ENCODE results near the gene TBC1D1.

Gene TBC1D1

GRCh38 chr4:38136604-38137003 lies 245.7 kb downstream of the TBC1D1 start:
- H3K4me3 Mint-ChIP-seq, result no peak overlapping the region
- H3K4me1 Mint-ChIP-seq (ENCODE audit: low read depth), result peaks cover 35% of the 10 kb centered on the region
- H3K27me3 Mint-ChIP-seq (ENCODE audit: low read depth), result peaks cover 16% of the 10 kb centered on the region
- no peaks in the 10 kb centered on the region for H3K9me3 Mint-ChIP-seq
- peaks cover 58% of the 10 kb centered on the region for H3K36me3 Mint-ChIP-seq (ENCODE audit: low read depth)
- H3K27ac Mint-ChIP-seq, result no peak overlapping the region

GRCh38 chr4:38137080-38137479 lies 246.2 kb downstream of the TBC1D1 start:
- Mint-ChIP-seq H3K36me3 (ENCODE audit: low read depth) (peaks cover 58% of the 10 kb centered on the region), H3K27ac (no peak overlapping the region)

GRCh38 chr4:38138363-38138762 lies 247.5 kb downstream of the TBC1D1 start:
- Mint-ChIP-seq H3K27me3 (ENCODE audit: low read depth) (peaks cover 16% of the 10 kb centered on the region), H3K4me3 (no peak overlapping the region), H3K4me1 (ENCODE audit: low read depth) (peaks cover 19% of the 10 kb centered on the region), H3K9me3 (no peaks in the 10 kb centered on the region), H3K27ac (no peak overlapping the region), H3K36me3 (ENCODE audit: low read depth) (peaks cover 56% of the 10 kb centered on the region)

More at GRCh38 chr4:38137080-38137479, 246.2 kb downstream of the TBC1D1 start:
- H3K9me3 Mint-ChIP-seq, result no peaks in the 10 kb centered on the region
- peaks cover 16% of the 10 kb centered on the region for H3K27me3 Mint-ChIP-seq (ENCODE audit: low read depth)
- no peak overlapping the region for H3K4me3 Mint-ChIP-seq
- peaks cover 31% of the 10 kb centered on the region for H3K4me1 Mint-ChIP-seq (ENCODE audit: low read depth)

GRCh38 chr4:38139187-38139586 lies 248.3 kb downstream of the TBC1D1 start:
- Mint-ChIP-seq H3K27me3 (ENCODE audit: low read depth) (peaks cover 14% of the 10 kb centered on the region), H3K9me3 (no peaks in the 10 kb centered on the region), H3K36me3 (ENCODE audit: low read depth) (peaks cover 49% of the 10 kb centered on the region), H3K4me1 (ENCODE audit: low read depth) (peaks cover 14% of the 10 kb centered on the region), H3K4me3 (no peak overlapping the region), H3K27ac (no peak overlapping the region)

GRCh38 chr4:38140643-38141203 lies 249.8 kb downstream of the TBC1D1 start:
- Mint-ChIP-seq H3K27ac (no peak overlapping the region), H3K4me3 (no peak overlapping the region), H3K27me3 (ENCODE audit: low read depth) (peaks cover 5% of the 10 kb centered on the region), H3K4me1 (ENCODE audit: low read depth) (peaks cover 14% of the 10 kb centered on the region), H3K9me3 (no peaks in the 10 kb centered on the region), H3K36me3 (ENCODE audit: low read depth) (peaks cover 36% of the 10 kb centered on the region)

- no peak overlapping the region for H3K27ac Mint-ChIP-seq
- peaks cover 5% of the 10 kb centered on the region for H3K27me3 Mint-ChIP-seq (ENCODE audit: low read depth)
- H3K4me3 Mint-ChIP-seq, result no peak overlapping the region
- peaks cover 34% of the 10 kb centered on the region for H3K36me3 Mint-ChIP-seq (ENCODE audit: low read depth)
- H3K4me1 Mint-ChIP-seq (ENCODE audit: low read depth), result peaks cover 14% of the 10 kb centered on the region
- H3K9me3 Mint-ChIP-seq, result no peaks in the 10 kb centered on the region
Measured at GRCh38 chr4:38141808-38142500, 251.1 kb downstream of the TBC1D1 start.

GRCh38 chr4:38144031-38144430 lies 253.1 kb downstream of the TBC1D1 start:
- Mint-ChIP-seq H3K4me3 (no peak overlapping the region), H3K4me1 (ENCODE audit: low read depth) (peaks cover 3% of the 10 kb centered on the region), H3K36me3 (ENCODE audit: low read depth) (peaks cover 23% of the 10 kb centered on the region), H3K9me3 (peaks cover 5% of the 10 kb centered on the region), H3K27me3 (ENCODE audit: low read depth) (peaks cover 8% of the 10 kb centered on the region), H3K27ac (no peak overlapping the region)

- peaks cover 13% of the 10 kb centered on the region for H3K36me3 Mint-ChIP-seq (ENCODE audit: low read depth)
Measured at GRCh38 chr4:38145033-38145678, 254.3 kb downstream of the TBC1D1 start.

GRCh38 chr4:38145741-38146140 lies 254.9 kb downstream of the TBC1D1 start:
- H3K27me3 Mint-ChIP-seq (ENCODE audit: low read depth), result peaks cover 3% of the 10 kb centered on the region
- peaks cover 5% of the 10 kb centered on the region for H3K9me3 Mint-ChIP-seq
- no peak overlapping the region for H3K27ac Mint-ChIP-seq
- H3K36me3 Mint-ChIP-seq (ENCODE audit: low read depth), result peaks cover 10% of the 10 kb centered on the region
- H3K4me3 Mint-ChIP-seq, result no peak overlapping the region
- H3K4me1 Mint-ChIP-seq (ENCODE audit: low read depth), result no peaks in the 10 kb centered on the region

More at GRCh38 chr4:38145033-38145678, 254.3 kb downstream of the TBC1D1 start:
- H3K9me3 Mint-ChIP-seq, result peaks cover 5% of the 10 kb centered on the region
- no peaks in the 10 kb centered on the region for H3K4me1 Mint-ChIP-seq (ENCODE audit: low read depth)
- H3K4me3 Mint-ChIP-seq, result no peak overlapping the region
- peaks cover 6% of the 10 kb centered on the region for H3K27me3 Mint-ChIP-seq (ENCODE audit: low read depth)
- no peak overlapping the region for H3K27ac Mint-ChIP-seq

- Mint-ChIP-seq H3K4me3 (no peak overlapping the region), H3K27me3 (ENCODE audit: low read depth) (peaks cover 3% of the 10 kb centered on the region)
Measured at GRCh38 chr4:38146383-38146782, 255.5 kb downstream of the TBC1D1 start.

GRCh38 chr4:38149472-38149996 lies 258.6 kb downstream of the TBC1D1 start:
- Mint-ChIP-seq H3K27ac (no peak overlapping the region), H3K4me1 (ENCODE audit: low read depth) (peaks cover 6% of the 10 kb centered on the region), H3K4me3 (no peak overlapping the region), H3K27me3 (ENCODE audit: low read depth) (peaks cover 3% of the 10 kb centered on the region), H3K9me3 (peaks cover 5% of the 10 kb centered on the region), H3K36me3 (ENCODE audit: low read depth) (peaks cover 6% of the 10 kb centered on the region)

More at GRCh38 chr4:38146383-38146782, 255.5 kb downstream of the TBC1D1 start:
- Mint-ChIP-seq H3K36me3 (ENCODE audit: low read depth) (peaks cover 10% of the 10 kb centered on the region), H3K4me1 (ENCODE audit: low read depth) (no peaks in the 10 kb centered on the region), H3K27ac (no peak overlapping the region), H3K9me3 (peaks cover 5% of the 10 kb centered on the region)

- Mint-ChIP-seq H3K9me3 (peaks cover 5% of the 10 kb centered on the region), H3K4me3 (no peak overlapping the region), H3K27me3 (ENCODE audit: low read depth) (peaks cover 3% of the 10 kb centered on the region), H3K4me1 (ENCODE audit: low read depth) (peaks cover 11% of the 10 kb centered on the region), H3K27ac (no peak overlapping the region), H3K36me3 (ENCODE audit: low read depth) (peaks cover 6% of the 10 kb centered on the region)
Measured at GRCh38 chr4:38149997-38150671, 259.2 kb downstream of the TBC1D1 start.

GRCh38 chr4:38150766-38151165 lies 259.9 kb downstream of the TBC1D1 start:
- peaks cover 6% of the 10 kb centered on the region for H3K36me3 Mint-ChIP-seq (ENCODE audit: low read depth)
- peaks cover 14% of the 10 kb centered on the region for H3K4me1 Mint-ChIP-seq (ENCODE audit: low read depth)
- H3K4me3 Mint-ChIP-seq, result no peak overlapping the region
- peaks cover 3% of the 10 kb centered on the region for H3K27me3 Mint-ChIP-seq (ENCODE audit: low read depth)
- H3K27ac Mint-ChIP-seq, result no peak overlapping the region
- peaks cover 5% of the 10 kb centered on the region for H3K9me3 Mint-ChIP-seq

- H3K4me3 Mint-ChIP-seq, result no peak overlapping the region
- H3K27ac Mint-ChIP-seq, result no peak overlapping the region
- H3K36me3 Mint-ChIP-seq (ENCODE audit: low read depth), result peaks cover 11% of the 10 kb centered on the region
- peaks cover 19% of the 10 kb centered on the region for H3K4me1 Mint-ChIP-seq (ENCODE audit: low read depth)
- H3K27me3 Mint-ChIP-seq (ENCODE audit: low read depth), result peaks cover 3% of the 10 kb centered on the region
- H3K9me3 Mint-ChIP-seq, result peaks cover 5% of the 10 kb centered on the region
Measured at GRCh38 chr4:38151873-38152272, 261.0 kb downstream of the TBC1D1 start.

All from T-helper 1 cell treated with Interleukin-12 subunit alpha and Interleukin-12 subunit beta and Interleukin-4 antibody, amounts not matched to agents 30 μg/mL and 1 μg/mL, for 36 hours (primary cell).